ENCODE data around the gene ROPN1B. TPM values are rescaled to one million over a fixed set of nuclear protein-coding genes. Genes with fewer than 3 reads are reported as not detected.

The ROPN1B gene
- total RNA-seq, 1 experiment from 2014 or later, result not detected

DNA sequence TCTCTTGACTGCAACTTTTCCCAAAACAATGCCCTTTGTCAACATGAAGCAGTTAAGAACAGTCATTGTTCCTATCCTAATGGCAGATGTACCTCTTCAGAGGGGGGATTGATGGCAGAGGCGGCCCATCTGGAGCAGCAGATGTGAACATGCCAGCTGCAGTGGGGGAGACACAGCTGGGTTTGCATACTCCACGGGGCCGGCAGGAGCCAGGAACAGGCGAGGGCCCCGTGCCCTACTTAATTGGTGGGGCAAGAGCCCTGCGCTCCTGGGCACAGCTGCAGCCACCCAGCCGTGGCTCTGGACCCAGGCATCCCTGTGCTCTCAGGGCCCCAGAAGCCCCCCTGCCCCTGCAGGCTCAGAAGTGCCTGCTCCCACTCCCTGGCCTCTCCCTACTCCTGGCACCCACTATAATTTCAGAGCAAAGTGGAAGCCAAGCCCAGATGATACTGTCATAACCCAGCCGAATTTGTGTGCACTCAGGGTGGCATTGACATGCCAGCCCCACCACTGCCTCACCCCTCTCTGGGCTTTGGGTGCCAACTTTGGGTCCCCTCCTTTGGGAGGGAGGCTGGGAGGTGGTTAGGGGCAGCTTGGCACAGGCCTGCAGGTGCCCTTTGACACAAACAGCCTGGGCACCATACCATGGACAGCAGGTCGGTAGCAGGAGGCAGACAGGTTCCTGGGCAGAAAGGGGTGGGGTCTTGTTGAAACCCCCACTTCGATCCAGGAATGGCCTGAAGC, 34.6 kb downstream of the ROPN1B start:
- DNase-seq (ENCODE audit: extremely low read depth, low read depth), result no peak

DNA sequence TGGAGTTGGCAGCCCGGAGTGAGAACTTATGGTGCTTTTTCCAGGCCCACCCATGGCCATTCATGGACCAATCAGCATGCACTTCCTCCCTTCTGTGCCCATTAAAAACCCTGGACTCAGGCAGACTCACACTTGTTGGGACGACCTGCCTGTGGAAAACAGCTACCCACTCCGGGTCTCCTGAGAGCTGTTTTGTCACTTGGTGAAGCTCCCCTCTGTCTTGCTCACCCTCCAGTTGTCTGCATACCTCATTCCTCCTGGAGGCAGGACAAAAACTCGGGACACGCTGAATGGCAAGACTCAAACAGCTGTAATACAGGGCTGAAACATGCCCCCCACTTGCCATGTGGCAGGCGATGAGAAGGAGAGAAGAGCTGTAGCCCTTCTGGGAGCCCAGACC, 35.2 kb downstream of the ROPN1B start:
- DNase-seq (ENCODE audit: extremely low read depth, low read depth), result no peak

DNA sequence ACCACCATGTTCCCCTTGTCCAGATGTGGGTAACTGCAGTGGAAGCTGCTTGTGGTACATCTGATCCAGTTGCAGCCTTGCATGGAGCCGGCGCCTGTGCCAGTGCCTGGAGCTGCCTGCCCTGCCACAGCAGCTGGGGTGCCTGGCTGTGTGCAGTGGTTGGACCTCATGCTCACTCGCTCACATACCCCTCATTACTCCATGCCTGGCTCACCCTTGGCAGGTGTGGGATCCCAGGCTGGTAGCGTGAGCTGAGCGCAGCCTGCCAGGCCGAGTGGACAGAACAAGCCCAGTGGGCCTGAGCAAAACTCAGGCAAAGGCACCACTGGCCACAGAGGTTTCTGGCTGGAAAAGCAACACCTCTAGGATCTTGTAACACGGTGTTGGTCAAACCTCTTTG, 35.7 kb downstream of the ROPN1B start:
- DNase-seq (ENCODE audit: extremely low read depth, low read depth), result no peak

- DNase-seq (ENCODE audit: extremely low read depth, low read depth), result no peak
Measured at GRCh38 chr3:126005951-126006350, 37.0 kb downstream of the ROPN1B start.

DNA sequence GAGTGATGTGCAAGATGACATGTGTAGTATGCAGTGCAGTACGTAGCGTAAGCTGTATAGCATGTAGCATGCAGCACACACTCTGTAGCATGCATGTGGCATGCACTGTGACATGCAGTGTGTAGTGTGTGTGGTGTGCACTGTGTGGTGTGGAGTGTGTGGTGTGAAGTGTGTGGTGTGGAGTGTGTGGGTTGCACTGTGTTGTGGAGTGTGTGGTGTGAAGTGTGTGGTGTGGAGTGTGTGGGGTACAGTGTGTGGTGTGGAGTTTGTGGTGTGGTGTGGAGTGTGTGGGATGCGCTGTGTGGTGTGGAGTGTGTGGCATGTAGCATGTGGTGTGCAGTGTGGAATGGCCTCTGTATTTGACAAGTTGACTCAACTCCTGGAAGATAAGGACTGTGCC, 39.2 kb downstream of the ROPN1B start:
- DNase-seq (ENCODE audit: extremely low read depth, low read depth), result no peak

DNA sequence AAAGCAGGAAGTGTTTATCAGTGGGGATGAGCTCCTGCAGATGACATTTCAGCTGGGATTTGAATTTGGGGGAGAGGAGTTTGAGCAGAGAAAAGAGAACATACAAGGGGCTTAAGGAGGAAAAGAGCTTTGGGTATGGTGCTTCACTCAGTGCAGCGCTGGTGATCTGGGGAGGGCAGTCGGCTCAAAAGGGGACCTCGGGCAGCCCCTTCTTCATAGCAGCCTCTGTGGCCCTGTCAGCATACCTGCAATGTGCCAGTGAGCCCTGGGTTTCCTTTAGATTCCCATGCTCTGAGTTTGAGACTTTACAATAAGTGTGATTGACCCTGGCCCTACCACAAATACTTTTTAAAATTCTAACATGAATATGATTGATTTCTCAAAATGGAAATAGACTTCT, 40.2 kb downstream of the ROPN1B start:
- DNase-seq (ENCODE audit: extremely low read depth, low read depth), result no peak

DNA sequence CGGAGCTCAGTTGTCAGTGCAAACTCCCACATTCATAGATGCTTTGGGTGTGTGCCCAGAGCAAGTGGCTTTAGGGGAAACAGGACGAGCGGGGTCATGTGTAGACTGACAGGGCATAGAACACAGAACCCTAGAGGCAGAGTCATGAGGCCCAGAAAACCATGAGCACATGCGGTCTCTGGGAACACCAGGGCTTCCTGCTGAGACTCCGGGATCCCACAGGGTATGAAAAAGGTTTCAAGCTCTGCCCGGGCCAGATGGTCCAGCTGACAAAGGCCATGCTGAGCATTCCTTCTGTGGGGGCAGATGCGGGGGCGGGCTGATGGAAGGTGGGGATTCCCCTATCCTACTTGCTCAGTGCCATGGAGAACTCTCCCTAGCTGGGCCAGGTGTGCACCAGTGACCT, 44.8 kb downstream of the ROPN1B start:
- DNase-seq (ENCODE audit: extremely low read depth, low read depth), result no peak

DNA sequence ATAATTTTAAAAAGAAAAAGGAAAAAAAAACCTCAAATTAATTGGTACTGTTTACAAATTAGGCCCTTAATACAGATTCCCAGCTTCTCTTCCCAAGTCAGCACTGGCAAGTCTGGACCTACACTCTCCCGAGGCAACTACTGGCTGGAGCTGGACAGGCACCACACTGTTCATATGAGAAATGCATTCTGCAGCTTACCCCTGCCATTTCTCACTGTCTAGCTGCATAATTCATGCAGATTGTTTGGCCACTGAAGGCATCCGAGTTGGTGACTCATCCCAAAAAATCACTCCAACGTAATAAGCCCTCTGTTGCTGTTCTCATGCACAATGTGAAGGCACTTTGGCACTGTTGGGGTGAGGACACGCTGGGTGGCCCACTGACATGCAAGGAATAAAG, 45.3 kb downstream of the ROPN1B start:
- DNase-seq (ENCODE audit: extremely low read depth, low read depth), result no peak

DNA sequence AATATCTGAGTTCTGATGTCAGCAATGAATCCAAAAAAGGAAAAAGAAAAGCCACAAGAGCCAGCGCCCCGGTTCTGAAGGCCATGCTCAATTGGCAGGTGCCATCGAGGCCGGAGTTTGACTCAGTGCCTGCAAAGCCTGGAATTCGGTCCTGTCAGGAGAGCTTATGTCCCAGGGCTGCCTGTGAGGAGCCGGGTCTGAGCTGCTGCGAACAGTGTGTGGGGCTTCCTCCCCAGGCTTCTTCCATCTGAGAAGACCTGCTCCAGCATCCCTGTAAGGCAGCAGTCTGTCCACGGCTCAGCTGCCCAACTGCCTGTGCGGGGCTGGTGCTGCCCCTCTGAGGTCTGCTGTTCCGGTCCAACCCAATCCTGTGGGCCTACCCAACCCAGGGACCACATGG, 46.1 kb downstream of the ROPN1B start:
- DNase-seq (ENCODE audit: extremely low read depth, low read depth), result no peak

GRCh38 chr3:126016616-126017015, 47.6 kb downstream of the ROPN1B start:
- no peak for DNase-seq (ENCODE audit: extremely low read depth, low read depth)

GRCh38 chr3:126017362-126017761, 48.4 kb downstream of the ROPN1B start:
- no peak for DNase-seq (ENCODE audit: extremely low read depth, low read depth)

DNA sequence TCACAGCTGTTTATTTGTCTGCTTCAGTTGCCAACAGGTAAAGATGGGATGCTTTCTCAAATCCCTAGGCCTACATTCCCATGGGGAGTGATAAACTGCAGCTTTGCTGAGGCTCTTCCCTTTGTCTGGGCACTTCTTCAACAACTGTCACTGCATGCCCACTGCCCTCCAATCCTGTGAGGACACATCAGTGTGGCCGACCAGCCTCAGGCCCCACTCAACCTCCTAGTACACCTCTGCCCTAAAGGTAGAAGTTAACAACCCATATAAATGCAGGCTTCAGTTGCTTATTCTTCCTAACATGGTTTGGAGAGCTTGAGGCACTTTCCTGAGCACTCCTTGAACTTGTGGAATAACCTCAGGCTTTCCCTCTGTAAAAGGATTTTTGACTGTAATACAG, 49.6 kb downstream of the ROPN1B start:
- no peak for DNase-seq (ENCODE audit: extremely low read depth, low read depth)

DNA sequence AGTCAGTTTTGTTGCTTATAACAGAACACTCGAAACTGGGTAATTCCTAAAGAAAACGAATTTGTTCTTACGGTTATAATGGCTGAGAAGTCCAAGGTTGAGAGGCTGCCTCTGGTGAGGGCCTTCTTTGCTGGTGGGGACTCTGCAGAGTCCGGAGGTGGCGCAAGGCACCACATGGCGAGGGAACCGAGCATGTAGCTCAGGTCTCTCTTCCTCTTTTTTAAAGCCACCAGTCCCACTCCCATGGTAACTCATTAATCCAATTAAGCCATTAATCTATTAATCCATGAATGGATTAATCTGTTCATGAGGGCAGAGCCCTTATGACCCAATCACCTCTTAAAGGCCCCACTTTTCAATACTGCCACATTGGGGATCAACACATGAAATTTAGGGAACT, 50.0 kb downstream of the ROPN1B start:
- DNase-seq (ENCODE audit: extremely low read depth, low read depth), result no peak

DNA sequence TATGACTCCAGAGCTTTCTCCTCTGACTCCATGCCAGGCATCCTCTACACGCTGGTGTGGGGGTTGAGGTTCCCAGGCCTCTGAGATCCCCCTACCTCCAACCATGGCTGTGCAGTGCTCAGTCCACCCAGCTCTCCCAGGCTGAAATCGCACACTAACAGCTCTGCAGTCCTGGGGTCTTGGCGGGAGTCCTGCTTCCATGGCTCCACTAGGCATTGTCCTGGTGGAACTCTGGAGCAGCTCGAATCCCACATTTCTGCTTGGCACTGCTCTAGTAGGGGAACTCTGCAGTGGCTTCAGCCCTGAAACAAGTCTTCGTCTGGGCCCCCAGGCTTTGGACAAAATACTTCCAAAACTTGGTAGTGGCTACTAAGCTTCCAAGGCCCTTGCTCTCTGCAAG, 50.7 kb downstream of the ROPN1B start:
- no peak for DNase-seq (ENCODE audit: extremely low read depth, low read depth)

DNA sequence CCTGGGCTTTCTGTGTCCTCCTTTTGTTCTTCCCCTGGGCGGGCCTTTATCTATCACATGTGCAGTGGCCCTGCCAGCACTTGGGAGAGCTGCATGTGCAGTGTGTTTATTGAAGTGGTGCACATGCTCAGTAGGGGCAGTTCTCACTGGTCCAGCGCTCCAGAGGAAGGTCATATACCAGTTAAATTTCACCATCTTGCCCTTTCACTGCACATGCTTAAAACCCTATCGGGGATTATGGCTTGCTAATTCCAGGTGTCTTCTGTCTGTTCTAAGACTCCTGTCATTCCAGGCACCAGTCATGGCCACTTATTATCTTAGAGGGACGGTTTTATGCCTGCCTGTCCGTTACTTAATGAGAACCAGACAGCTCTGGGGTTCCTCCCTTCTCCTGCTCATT, 52.2 kb downstream of the ROPN1B start:
- DNase-seq (ENCODE audit: extremely low read depth, low read depth), result no peak

- DNase-seq (ENCODE audit: extremely low read depth, low read depth), result no peak
Measured at GRCh38 chr3:126021702-126022101, 52.7 kb downstream of the ROPN1B start.

- DNase-seq (ENCODE audit: extremely low read depth, low read depth), result no peak
Measured at GRCh38 chr3:126022741-126023359, 53.9 kb downstream of the ROPN1B start.

GRCh38 chr3:126023390-126023789, 54.4 kb downstream of the ROPN1B start:
- DNase-seq (ENCODE audit: extremely low read depth, low read depth), result no peak

- DNase-seq (ENCODE audit: extremely low read depth, low read depth), result no peak
Measured at GRCh38 chr3:126024049-126024854, 55.3 kb downstream of the ROPN1B start.

- DNase-seq (ENCODE audit: extremely low read depth, low read depth), result no peak
Measured at GRCh38 chr3:126025116-126025729, 56.2 kb downstream of the ROPN1B start.

DNA sequence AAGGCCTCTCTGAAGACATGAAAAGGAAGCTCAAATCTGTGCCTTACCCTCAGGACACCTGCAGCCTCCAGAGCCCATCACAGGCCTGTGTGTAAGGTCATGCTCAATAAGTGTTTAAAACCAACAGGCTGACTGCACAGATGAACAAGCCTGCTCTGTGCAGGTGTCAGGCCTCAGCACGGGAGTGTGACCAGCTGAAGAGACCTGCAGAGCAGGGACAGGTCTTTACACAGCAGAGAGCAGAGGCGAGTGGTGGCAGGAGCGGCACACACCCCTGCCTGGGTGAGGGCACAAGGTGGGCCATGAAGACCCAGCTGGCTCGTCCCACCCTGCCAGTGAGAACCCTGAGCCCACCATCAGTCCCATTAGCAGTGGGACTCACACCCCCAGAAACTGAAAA, 56.9 kb downstream of the ROPN1B start:
- DNase-seq (ENCODE audit: extremely low read depth, low read depth), result no peak

Measured in NCI-H460 (cell line).